HG03139 (cell line): ENCODE data around the gene TGFBR1.
A peak's percentile ranks its signal among the peaks of the same experiment; 100 is the strongest.
"Not testable (repeated sequence)": the region's sequence is repeated elsewhere in the genome, so short reads cannot be mapped to it uniquely, and the experiment has no call there.

Experiments
- ATAC-seq: cut with Tn5 transposase; IDR thresholded peaks from one replicate; pipeline ENCODE4 v1.9.1; 2021; ENCODE audit not compliant: unreplicated experiment

The TGFBR1 gene

DNA sequence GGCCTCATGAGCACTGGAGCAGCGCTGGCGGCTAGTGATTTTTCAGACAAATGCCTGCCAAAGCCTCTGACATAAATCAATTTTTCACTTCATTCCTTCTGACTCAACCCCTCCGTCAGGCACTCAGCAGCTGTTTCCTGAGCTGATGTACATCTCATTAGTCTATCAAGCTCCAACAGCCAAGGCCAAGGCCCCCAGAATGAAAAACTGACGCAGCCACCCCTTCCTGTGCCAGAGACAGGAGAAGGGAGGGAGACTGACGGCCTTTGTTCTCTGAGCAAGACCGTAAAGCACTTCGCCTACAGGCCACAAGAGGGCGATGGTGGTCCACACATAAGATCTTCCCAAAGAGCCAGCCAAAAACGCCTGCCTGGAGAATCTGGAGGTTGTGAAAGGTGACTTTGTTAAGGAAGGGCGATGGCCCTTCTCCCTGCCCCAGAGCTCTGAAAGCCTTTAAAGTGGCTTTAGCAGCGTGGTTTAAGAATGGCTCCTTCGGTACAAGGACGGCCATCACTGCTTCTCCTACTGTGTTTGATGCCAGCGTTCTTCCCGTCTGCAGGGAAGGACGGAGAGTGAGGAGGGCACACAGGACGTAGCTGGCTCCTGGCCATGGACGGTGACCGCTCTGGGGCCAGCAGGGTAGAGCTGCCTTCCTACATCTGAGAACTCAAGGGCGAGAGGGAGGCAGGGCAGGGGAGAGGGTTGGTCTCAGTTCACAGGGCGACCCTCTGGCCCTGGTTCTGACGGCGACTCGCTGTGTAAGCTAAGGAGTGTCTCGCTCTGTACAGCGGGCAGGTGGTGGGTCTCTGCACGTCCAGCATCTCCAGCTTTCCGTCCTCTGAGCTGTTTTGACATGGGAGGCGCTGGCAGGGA lies 79.8 kb downstream of the TGFBR1 start:
- ATAC-seq: peak; percentile 49

DNA sequence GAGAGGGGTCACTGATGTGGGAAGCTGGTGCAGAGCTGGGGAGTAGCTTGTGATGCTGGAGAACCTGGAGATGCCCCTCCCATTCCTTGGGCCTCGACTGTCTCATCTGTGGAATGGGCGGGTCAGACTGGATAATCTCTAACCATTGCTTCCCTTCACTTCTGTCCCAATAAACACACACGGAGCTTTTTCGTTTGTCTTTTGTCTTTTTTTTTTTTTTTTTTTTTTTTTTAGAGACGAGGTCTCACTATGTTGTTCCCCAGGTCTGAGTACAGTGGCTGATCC lies 80.4 kb downstream of the TGFBR1 start:
- ATAC-seq: no peak

DNA sequence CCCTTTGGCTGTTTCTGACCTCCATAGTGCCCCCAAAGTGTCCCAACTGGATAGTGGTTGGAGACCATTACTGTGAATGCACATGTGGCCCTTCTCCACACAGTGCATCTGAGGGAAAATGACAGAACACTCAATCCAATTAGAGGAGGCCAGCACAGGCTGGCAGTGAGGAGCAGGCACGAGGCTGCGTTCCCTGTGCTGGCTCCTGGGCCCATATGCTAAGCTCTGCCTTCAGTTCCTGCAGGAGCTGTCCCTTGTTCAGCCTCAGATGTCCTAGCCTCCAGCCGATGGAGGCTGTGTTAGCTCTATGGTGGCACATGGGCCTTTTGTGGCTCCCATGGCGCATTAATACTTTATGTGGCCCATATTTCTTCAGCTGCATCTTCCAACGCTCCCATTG lies 81.0 kb downstream of the TGFBR1 start:
- ATAC-seq: no peak

DNA sequence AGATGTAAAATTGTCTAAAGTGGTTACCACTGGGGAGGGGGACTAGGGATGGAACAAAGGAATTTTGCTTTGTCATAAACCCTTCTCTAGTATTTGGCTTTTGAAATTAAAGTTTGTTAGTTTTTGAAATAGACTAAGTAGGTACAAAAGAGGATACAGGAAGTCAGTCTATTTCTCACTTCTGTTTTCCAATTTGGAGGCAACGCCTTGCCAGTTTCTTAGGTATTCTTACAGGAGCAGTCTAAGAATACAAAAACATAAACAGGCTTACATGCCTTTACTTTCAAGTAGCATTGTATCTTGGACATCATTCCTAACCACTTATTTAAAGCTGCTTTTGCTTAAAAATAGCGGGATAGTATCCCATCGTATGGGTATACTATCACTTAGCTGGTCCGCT lies 82.4 kb downstream of the TGFBR1 start:
- no peak for ATAC-seq

DNA sequence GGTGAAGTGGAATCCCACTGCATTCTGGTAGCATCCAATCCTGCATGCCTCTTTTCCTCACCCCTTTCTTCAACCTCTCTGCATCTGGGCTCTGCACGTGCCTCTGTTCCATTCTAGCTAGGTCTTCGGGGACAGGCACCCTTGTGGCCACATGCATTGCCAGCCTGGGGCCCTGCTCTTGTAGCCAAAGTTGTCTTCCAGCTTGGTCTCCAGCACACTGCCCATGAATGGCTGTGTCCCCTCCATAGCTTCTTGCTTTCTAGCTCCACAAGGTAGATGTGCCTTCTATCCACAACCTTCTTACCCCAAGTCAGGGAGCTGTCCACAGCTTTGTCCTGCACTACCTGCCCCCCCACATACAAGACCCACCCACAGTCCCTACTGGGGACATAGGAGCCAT lies 84.3 kb downstream of the TGFBR1 start:
- ATAC-seq: no peak

GRCh38 chr9:99189887-99190596 lies 85.1 kb downstream of the TGFBR1 start:
- ATAC-seq: no peak

DNA sequence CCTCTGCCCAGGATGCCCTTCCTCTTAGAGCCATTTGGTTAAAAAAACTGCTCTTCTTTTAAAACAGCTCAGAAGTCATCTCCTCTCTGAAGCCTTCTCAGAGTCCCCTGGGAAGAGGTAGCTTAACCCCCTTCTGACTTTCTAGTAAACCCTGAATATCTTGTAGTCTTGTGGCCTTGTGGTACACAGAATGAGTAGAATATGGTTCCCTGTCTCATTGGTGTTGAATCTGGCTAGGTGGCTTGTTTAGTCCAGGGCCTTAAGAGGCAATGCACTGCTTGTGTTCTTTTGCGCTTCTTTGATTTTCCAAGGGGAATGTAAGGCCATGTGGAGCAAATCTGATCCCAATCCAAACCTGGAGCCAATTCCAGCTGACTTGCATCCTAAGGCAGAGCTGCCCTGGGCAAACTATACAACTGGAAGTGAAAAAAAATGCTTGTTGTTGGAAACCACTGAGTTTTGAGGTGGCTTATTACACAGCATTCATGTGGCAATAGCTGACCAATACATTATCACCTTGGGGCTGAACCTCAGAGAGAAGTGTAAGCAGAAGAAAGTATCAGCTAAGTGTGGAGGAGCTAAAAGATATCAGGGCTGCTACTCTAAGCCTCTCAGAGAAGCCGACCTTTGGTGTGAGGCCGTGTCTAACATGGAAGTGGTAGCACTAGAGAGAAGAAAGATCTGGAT lies 85.8 kb downstream of the TGFBR1 start:
- ATAC-seq: no peak

DNA sequence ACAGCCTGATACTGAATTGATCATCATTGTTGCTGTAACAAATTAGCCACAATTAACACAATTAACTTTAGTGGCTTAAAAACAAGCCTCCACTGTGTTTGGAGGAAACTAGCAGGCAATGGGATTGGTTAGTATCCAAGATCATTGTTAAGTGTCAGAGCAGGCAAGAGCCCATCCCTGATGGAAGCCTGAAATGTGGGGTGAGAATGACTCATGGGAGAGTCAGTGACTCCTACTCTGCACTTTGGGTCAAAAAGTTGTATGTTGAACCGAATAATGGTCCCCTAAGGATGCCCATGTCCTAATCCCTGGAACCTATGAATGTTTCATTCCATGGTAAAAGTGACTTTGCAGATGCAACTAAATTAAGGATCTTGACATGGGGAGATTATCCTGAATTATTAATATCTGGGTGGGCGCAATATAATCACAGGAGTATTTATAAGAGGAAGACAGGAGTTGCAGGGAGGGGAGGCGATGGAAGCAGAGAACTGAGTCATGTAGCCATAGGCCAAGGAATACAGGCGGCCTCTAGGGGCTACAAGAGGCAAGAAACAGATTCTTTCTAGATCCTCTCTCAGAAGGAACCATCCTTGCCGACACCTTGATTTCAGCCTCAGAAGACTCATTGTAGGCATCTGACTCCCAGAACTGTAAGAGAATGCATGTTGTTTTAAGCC lies 88.0 kb downstream of the TGFBR1 start:
- no peak for ATAC-seq

- no peak for ATAC-seq
Measured at GRCh38 chr9:99193466-99193821, 88.5 kb downstream of the TGFBR1 start.

DNA sequence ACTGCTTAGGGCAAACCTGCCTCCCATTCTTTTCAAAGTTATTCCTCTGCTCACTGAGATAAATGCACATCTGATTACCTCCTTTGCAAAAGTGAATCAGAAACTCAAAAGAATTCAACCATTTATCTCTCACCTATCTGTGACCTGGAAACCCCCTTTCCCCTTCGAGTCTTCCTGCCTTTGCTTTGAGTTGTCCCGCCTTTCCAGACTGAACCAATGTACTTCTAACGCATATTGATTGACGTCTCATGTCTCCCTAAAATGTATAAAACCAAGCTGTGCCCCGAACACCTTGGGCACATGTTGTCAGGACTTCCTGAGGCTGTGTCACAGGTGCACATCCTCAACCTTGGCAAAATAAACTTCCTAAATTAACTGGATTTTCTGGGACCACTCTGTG lies 91.6 kb downstream of the TGFBR1 start:
- not testable (repeated sequence) for ATAC-seq

- no peak for ATAC-seq
Measured at GRCh38 chr9:99197124-99197630, 92.3 kb downstream of the TGFBR1 start.

- ATAC-seq: no peak
Measured at GRCh38 chr9:99197987-99198386, 93.1 kb downstream of the TGFBR1 start.

DNA sequence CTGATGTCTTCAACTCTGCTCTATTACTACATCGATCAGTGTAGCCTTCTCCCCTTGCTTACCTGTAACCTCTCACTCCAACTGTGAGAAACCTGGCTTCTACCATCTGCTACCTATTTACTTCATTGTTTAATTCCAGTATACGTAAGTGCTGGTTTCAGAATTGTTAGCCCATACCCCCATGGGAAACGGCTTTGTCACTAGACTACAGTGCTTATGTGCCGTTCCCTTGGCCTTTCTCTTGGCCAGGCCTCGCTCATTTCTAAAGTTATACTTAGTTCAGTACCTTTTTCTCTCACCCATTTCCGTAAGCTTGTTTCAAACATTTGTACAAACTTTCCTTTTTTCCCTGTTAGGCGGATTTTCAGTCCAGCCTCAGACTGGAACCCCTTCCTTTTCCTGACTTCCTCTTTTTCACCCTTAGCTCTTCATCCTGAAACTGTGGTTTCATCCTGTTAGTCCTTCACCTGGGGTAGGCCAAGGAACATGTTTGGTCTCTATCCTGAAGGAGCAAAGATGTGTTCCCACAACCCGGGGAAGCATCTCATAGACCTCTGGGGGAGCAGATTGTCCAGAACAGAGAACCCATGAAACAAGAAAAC lies 95.1 kb downstream of the TGFBR1 start:
- no peak for ATAC-seq

GRCh38 chr9:99201603-99202002 lies 96.7 kb downstream of the TGFBR1 start:
- no peak for ATAC-seq
